NT2/D1 (cell line): ENCODE results near the gene CUTC.
"Not testable (repeated sequence)": the region's sequence is repeated elsewhere in the genome, so short reads cannot be mapped to it uniquely, and the experiment has no call there.

ENCODE experiments used
- DNase-seq: peaks from one replicate; pipeline ENCODE4 v3.0.0-alpha.2; 2011; ENCODE audit warnings: low read depth, low spot score
- H3K27me3 ChIP-seq: 2 replicates; pipeline ENCODE4 v1.6.0; 2011; ENCODE audit warnings: mild to moderate bottlenecking; ENCODE audit not compliant: insufficient read length, insufficient read depth
- H3K36me3 ChIP-seq: 2 replicates; pipeline ENCODE4 v1.6.1; 2011; ENCODE audit warnings: mild to moderate bottlenecking, low read length, mixed read lengths; ENCODE audit not compliant: insufficient read depth, insufficient read length
- H3K4me1 ChIP-seq: 2 replicates; pipeline ENCODE4 v1.5.1; 2011; ENCODE audit not compliant: insufficient read depth, insufficient read length
- H3K4me3 ChIP-seq: 2 replicates; pipeline ENCODE4 v1.5.1; 2011; ENCODE audit warnings: low read depth; ENCODE audit not compliant: insufficient read length
- H3K9ac ChIP-seq: 2 replicates; pipeline ENCODE4 v1.6.0; 2011; ENCODE audit warnings: low read depth; ENCODE audit not compliant: insufficient read length
- H3K9me3 ChIP-seq: 2 replicates; pipeline ENCODE4 v1.5.1; 2011; ENCODE audit warnings: mild to moderate bottlenecking, low read length; ENCODE audit not compliant: insufficient read depth
- SUZ12 ChIP-seq: IDR thresholded peaks from 2 replicates; pipeline ENCODE4 v1.6.1; 2011; ENCODE audit not compliant: insufficient read length, insufficient read depth; ENCODE audit errors: extremely low read depth
- YY1 ChIP-seq: IDR thresholded peaks from 2 replicates; pipeline ENCODE4 v1.6.1; 2011; ENCODE audit not compliant: insufficient read length, insufficient read depth
- ZNF274 ChIP-seq: IDR thresholded peaks from 2 replicates; pipeline ENCODE4 v1.6.1; 2011; ENCODE audit warnings: mild to moderate bottlenecking, low read depth, low read length

Gene CUTC

GRCh38 chr10:99731306-99732032 lies 565 bp upstream of the CUTC start:
- no peak for DNase-seq
- Histone ChIP-seq H3K36me3 (peaks cover 39% of the 10 kb centered on the region), H3K27me3 (no peaks in the 10 kb centered on the region)

GRCh38 chr10:99733366-99733765 lies 1.3 kb downstream of the CUTC start:
- peak overlapping the region; percentile 21 for H3K9ac ChIP-seq

More at GRCh38 chr10:99731306-99732032, 565 bp upstream of the CUTC start:
- Histone ChIP-seq H3K9me3 (no peaks in the 10 kb centered on the region), H3K9ac (peak overlapping the region; percentile 90), H3K4me3 (peak overlapping the region; percentile 78), H3K4me1 (no peaks in the 10 kb centered on the region)
- TF ChIP-seq SUZ12, result no peak
- no peak for TF ChIP-seq ZNF274
- TF ChIP-seq YY1, result no peak

GRCh38 chr10:99734111-99734510 lies 2.1 kb downstream of the CUTC start:
- H3K4me3 ChIP-seq, H3K4me1 ChIP-seq, H3K9me3 ChIP-seq, H3K27me3 ChIP-seq, DNase-seq, H3K9ac ChIP-seq: not testable (repeated sequence)
- peaks cover 34% of the 10 kb centered on the region for H3K36me3 ChIP-seq

More at GRCh38 chr10:99733366-99733765, 1.3 kb downstream of the CUTC start:
- no peaks in the 10 kb centered on the region for H3K4me1 ChIP-seq
- no peaks in the 10 kb centered on the region for H3K9me3 ChIP-seq
- TF ChIP-seq YY1, result no peak
- TF ChIP-seq ZNF274, result no peak
- no peak for TF ChIP-seq SUZ12
- H3K36me3 ChIP-seq, result peaks cover 38% of the 10 kb centered on the region
- H3K4me3 ChIP-seq, result no peak overlapping the region
- H3K27me3 ChIP-seq, result no peaks in the 10 kb centered on the region
- DNase-seq, result no peak

- H3K9me3 ChIP-seq, result peaks cover 18% of the 10 kb centered on the region
- no peaks in the 10 kb centered on the region for H3K4me1 ChIP-seq
- H3K4me3 ChIP-seq, result no peak overlapping the region
- no peak for TF ChIP-seq ZNF274
- no peak for TF ChIP-seq YY1
- no peak for TF ChIP-seq SUZ12
- no peak overlapping the region for H3K9ac ChIP-seq
- DNase-seq, result no peak
- H3K36me3 ChIP-seq, result peaks cover 74% of the 10 kb centered on the region
- no peaks in the 10 kb centered on the region for H3K27me3 ChIP-seq
Measured at GRCh38 chr10:99740260-99740659, 8.2 kb downstream of the CUTC start.

GRCh38 chr10:99740933-99741559 lies 9.0 kb downstream of the CUTC start:
- TF ChIP-seq SUZ12 (no peak), ZNF274 (no peak), YY1 (no peak)
- Histone ChIP-seq H3K9me3 (peaks cover 18% of the 10 kb centered on the region), H3K9ac (no peak overlapping the region), H3K4me3 (no peak overlapping the region), H3K36me3 (peaks cover 74% of the 10 kb centered on the region), H3K27me3 (no peaks in the 10 kb centered on the region), H3K4me1 (no peaks in the 10 kb centered on the region)
- DNase-seq, result no peak

- no peak for DNase-seq
- Histone ChIP-seq H3K4me1 (no peaks in the 10 kb centered on the region), H3K4me3 (no peak overlapping the region), H3K36me3 (peaks cover 69% of the 10 kb centered on the region), H3K9me3 (peaks cover 18% of the 10 kb centered on the region), H3K9ac (no peak overlapping the region), H3K27me3 (no peaks in the 10 kb centered on the region)
- TF ChIP-seq YY1 (no peak), SUZ12 (no peak), ZNF274 (no peak)
Measured at GRCh38 chr10:99742254-99742653, 10.2 kb downstream of the CUTC start.

- peaks cover 69% of the 10 kb centered on the region for H3K36me3 ChIP-seq
- TF ChIP-seq YY1 (no peak), ZNF274 (no peak), SUZ12 (no peak)
- no peak overlapping the region for H3K4me3 ChIP-seq
- peaks cover 18% of the 10 kb centered on the region for H3K9me3 ChIP-seq
- no peaks in the 10 kb centered on the region for H3K27me3 ChIP-seq
- no peak for DNase-seq
- H3K9ac ChIP-seq, result no peak overlapping the region
- H3K4me1 ChIP-seq, result no peaks in the 10 kb centered on the region
Measured at GRCh38 chr10:99742701-99743100, 10.7 kb downstream of the CUTC start.
